K562 (cell line): ENCODE results near the gene NTSR1. TPM values are rescaled to one million over a fixed set of nuclear protein-coding genes. Genes with fewer than 3 reads are reported as not detected.

Source experiments
- ASH1L ChIP-seq: fragments of 450-650 bp; IDR thresholded peaks from 2 replicates; pipeline ENCODE4 v1.6.1; 2018; ENCODE audit warnings: borderline replicate concordance, mild to moderate bottlenecking, low read depth; ENCODE audit not compliant: partially characterized antibody
- BHLHE40 ChIP-seq: IDR thresholded peaks from 2 replicates; pipeline ENCODE4 v1.6.1; 2011; ENCODE audit warnings: low read length, improper control_type of control experiment
- C11orf30 ChIP-seq: fragments of 450-650 bp; IDR thresholded peaks from 2 replicates; pipeline ENCODE4 v1.6.1; 2016; ENCODE audit warnings: low read depth, mild to moderate bottlenecking
- CC2D1A ChIP-seq: fragments of 450-650 bp; IDR thresholded peaks from 2 replicates; pipeline ENCODE4 v1.6.1; 2017; ENCODE audit warnings: mild to moderate bottlenecking
- CHCHD3 ChIP-seq: fragments of 250-450 bp; sonication (Bioruptor Pico); IDR thresholded peaks from 2 replicates; pipeline ENCODE4 v2.1.2; 2022; ENCODE audit warnings: mild to moderate bottlenecking
- DIDO1 ChIP-seq: fragments of 450-650 bp; IDR thresholded peaks from 2 replicates; pipeline ENCODE4 v1.6.1; 2016; ENCODE audit warnings: low read depth, missing biosample characterization, missing genetic modification characterization
- FOXP1 ChIP-seq: sonication (generic); formaldehyde crosslinking; IDR thresholded peaks from 2 replicates; pipeline ENCODE4 v1.8.0; 2022; ENCODE audit warnings: mild to moderate bottlenecking, missing genetic modification reagents
- LARP7 ChIP-seq: fragments of 450-650 bp; IDR thresholded peaks from 2 replicates; pipeline ENCODE4 v1.6.1; 2016
- NELFE ChIP-seq: IDR thresholded peaks from 2 replicates; pipeline ENCODE4 v1.6.1; 2011; ENCODE audit warnings: mild to moderate bottlenecking; ENCODE audit not compliant: insufficient read depth, insufficient read length
- POU5F1 ChIP-seq: fragments of 150-350 bp; IDR thresholded peaks from 2 replicates; pipeline ENCODE4 v1.6.1; 2014; ENCODE audit warnings: borderline replicate concordance, low read length, low read depth, mild to moderate bottlenecking; ENCODE audit not compliant: partially characterized antibody
- SAFB ChIP-seq: fragments of 200-400 bp; formaldehyde crosslinking; IDR thresholded peaks from 2 replicates; pipeline ENCODE4 v1.6.1; 2017; ENCODE audit warnings: low read depth, low read length, borderline replicate concordance
- SIX5 ChIP-seq, 2 experiments: IDR thresholded peaks; 2 replicates each; pipeline ENCODE4 v1.6.1; 2011; ENCODE audit warnings: low read length in 2 of 2, borderline replicate concordance in 1 of 2, low read depth in 1 of 2, mild to moderate bottlenecking in 1 of 2, moderate library complexity in 1 of 2; ENCODE audit not compliant: insufficient read depth in 1 of 2
- SPI1 ChIP-seq: IDR thresholded peaks from 2 replicates; pipeline ENCODE4 v1.6.1; 2011; ENCODE audit warnings: low read depth, low read length, control low read depth, borderline replicate concordance
- STAT5A ChIP-seq: IDR thresholded peaks from 2 replicates; pipeline ENCODE4 v1.6.1; 2012; ENCODE audit warnings: low read length, inconsistent platforms, borderline replicate concordance
- TARDBP ChIP-seq: fragments of 450-650 bp; IDR thresholded peaks from 2 replicates; pipeline ENCODE4 v1.6.1; 2016
- U2AF2 ChIP-seq: fragments of 200-400 bp; formaldehyde crosslinking; optimal IDR thresholded peaks from 2 replicates; pipeline ENCODE3; 2017; ENCODE audit warnings: low read depth, mild to moderate bottlenecking, low read length
- ZNF347 ChIP-seq: fragments of 450-650 bp; formaldehyde crosslinking; IDR thresholded peaks from 2 replicates; pipeline ENCODE4 v1.4.0; 2020; ENCODE audit warnings: low read depth, mild to moderate bottlenecking, moderate library complexity
- ZNF589 ChIP-seq: fragments of 200-800 bp; sonication (Bioruptor generic); IDR thresholded peaks from 2 replicates; pipeline ENCODE4 v1.6.1; 2016; ENCODE audit warnings: low read depth, missing genetic modification characterization, missing compliant biosample characterization
- ZNF79 ChIP-seq: fragments of 250-450 bp; sonication (Bioruptor Pico); IDR thresholded peaks from 2 replicates; pipeline ENCODE4 v1.4.0; 2020; ENCODE audit warnings: low read depth, mild to moderate bottlenecking, moderate library complexity
- polyA plus RNA-seq, 8 experiments: library from polyadenylated mRNA; depleted of rRNA in 4 of 8; stranded (reverse) in 5 of 8; unstranded in 3 of 8; fragments of >200 nt; fragmentation: Nextera tagmentation in 2 of 8; fragmentation: Illumina TruSeq in 1 of 8; extraction: Ambion mirVana in 2 of 8; extraction: Trizol in 1 of 8; gene quantifications; 2 replicates each; pipeline versions ENCODE4 v1.2.1 to v1.2.3, GENCODE V29; 2011 to 2014; ENCODE audit warnings: inconsistent platforms in 1 of 8, missing spikeins in 1 of 8
- total RNA-seq, 7 experiments: library from RNA; depleted of rRNA in 6 of 7; stranded (reverse); fragments of >200 nt in 6 of 7; fragmentation: Illumina TruSeq in 2 of 7; extraction: Trizol in 2 of 7; gene quantifications; 2 replicates each; pipeline versions ENCODE4 v1.2.1 to v1.2.3, GENCODE V29; 2011 to 2021; ENCODE audit warnings: low replicate concordance in 1 of 7
- TF ChIP-seq, protein P1 (sequence below): IDR thresholded peaks from 2 replicates; pipeline ENCODE4 v1.6.1; 2014; ENCODE audit warnings: antibody characterized with exemption
- TF ChIP-seq, protein P2 (sequence below): fragments of 450-650 bp; formaldehyde crosslinking; IDR thresholded peaks from 2 replicates; pipeline ENCODE4 v1.4.0; 2020; ENCODE audit warnings: mild to moderate bottlenecking, moderate library complexity
- TF ChIP-seq, protein P3 (sequence below): IDR thresholded peaks from 2 replicates; pipeline ENCODE4 v1.6.1; 2016; ENCODE audit warnings: missing genetic modification characterization, missing compliant biosample characterization

Gene NTSR1
- total and polyA plus RNA-seq, 9 of the 15 experiments (the other 6 are each of a cell fraction or from before 2014, with no cell fraction given), result 0.04 to 0.40 (median 0.13) TPM; not detected in 3

DNA sequence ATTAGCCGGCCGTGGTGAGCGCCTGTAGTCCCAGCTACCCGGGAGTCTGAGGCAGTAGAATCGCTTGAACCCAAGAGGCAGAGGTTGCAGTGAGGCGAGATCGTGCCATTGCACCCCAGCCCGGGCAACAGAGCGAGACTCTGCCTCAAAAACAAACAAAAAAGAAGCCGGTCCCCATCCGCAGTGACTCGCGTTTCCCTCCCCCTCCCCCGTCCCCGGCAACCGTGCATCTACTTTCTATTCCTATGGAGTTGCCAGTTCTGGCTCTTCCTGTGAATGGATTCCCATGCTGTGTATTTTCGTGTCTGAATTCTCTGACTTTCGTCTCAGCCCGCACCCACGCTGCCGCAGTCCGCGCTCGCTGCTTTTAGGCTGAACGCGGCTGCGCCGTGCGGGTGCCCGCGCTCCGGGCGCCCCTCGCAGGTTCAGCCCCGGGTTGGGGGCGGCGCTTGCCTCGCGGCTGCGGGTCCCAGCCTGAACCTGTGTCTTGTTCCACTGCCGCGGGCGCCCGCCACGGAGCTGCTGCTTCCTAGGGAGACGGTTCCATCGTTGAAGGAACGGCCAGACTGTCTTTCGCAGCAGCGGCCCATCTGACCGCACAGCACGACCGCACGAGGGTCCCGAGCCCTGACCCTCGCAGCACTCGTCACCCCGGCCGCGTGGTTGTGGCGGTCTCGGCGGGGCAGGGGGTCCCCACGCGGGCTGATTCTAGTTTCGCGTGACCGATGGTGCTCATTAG lies 86.6 kb downstream of the NTSR1 start (continued):
- TF ChIP-seq SAFB, result peak; percentile 88
- TF ChIP-seq ZNF589 (CRISPR knock-in tag), result 0 out of 2 replicates have a peak, but pooled peaks have one; percentile 39
- TF ChIP-seq ASH1L, result no peak
- TF ChIP-seq SIX5 (IDR thresholded peaks at IDR 0.05; ENCODE audit: borderline replicate concordance in 1 of 2, insufficient read depth in 1 of 2, low read depth in 1 of 2, low read length in 2 of 2), result no peak
- TF ChIP-seq, protein P1, sequence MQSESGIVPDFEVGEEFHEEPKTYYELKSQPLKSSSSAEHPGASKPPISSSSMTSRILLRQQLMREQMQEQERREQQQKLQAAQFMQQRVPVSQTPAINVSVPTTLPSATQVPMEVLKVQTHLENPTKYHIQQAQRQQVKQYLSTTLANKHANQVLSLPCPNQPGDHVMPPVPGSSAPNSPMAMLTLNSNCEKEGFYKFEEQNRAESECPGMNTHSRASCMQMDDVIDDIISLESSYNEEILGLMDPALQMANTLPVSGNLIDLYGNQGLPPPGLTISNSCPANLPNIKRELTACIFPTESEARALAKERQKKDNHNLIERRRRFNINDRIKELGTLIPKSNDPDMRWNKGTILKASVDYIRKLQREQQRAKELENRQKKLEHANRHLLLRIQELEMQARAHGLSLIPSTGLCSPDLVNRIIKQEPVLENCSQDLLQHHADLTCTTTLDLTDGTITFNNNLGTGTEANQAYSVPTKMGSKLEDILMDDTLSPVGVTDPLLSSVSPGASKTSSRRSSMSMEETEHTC, result 0 out of 2 replicates have a peak, but pooled peaks have one; percentile 46
- TF ChIP-seq POU5F1, result no peak
- no peak for TF ChIP-seq CC2D1A
- TF ChIP-seq ZNF347 (CRISPR knock-in tag), result no peak
- no peak for TF ChIP-seq DIDO1
- no peak for TF ChIP-seq FOXP1 (CRISPR knock-in tag)
- TF ChIP-seq, protein P2, sequence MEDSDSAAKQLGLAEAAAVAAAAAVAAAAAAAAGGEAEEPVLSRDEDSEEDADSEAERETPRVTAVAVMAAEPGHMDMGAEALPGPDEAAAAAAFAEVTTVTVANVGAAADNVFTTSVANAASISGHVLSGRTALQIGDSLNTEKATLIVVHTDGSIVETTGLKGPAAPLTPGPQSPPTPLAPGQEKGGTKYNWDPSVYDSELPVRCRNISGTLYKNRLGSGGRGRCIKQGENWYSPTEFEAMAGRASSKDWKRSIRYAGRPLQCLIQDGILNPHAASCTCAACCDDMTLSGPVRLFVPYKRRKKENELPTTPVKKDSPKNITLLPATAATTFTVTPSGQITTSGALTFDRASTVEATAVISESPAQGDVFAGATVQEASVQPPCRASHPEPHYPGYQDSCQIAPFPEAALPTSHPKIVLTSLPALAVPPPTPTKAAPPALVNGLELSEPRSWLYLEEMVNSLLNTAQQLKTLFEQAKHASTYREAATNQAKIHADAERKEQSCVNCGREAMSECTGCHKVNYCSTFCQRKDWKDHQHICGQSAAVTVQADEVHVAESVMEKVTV (CRISPR knock-in tag), result no peak
- no peak for TF ChIP-seq NELFE
- TF ChIP-seq C11orf30, result no peak
- no peak for TF ChIP-seq TARDBP
- no peak for TF ChIP-seq SPI1
- no peak; the same call in 1 of the 2 replicates for TF ChIP-seq BHLHE40
- TF ChIP-seq, protein P3, sequence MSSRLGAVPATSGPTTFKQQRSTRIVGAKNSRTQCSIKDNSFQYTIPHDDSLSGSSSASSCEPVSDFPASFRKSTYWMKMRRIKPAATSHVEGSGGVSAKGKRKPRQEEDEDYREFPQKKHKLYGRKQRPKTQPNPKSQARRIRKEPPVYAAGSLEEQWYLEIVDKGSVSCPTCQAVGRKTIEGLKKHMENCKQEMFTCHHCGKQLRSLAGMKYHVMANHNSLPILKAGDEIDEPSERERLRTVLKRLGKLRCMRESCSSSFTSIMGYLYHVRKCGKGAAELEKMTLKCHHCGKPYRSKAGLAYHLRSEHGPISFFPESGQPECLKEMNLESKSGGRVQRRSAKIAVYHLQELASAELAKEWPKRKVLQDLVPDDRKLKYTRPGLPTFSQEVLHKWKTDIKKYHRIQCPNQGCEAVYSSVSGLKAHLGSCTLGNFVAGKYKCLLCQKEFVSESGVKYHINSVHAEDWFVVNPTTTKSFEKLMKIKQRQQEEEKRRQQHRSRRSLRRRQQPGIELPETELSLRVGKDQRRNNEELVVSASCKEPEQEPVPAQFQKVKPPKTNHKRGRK, result no peak
- no peak for TF ChIP-seq ZNF79 (CRISPR knock-in tag)
- TF ChIP-seq STAT5A, result no peak
- no peak for TF ChIP-seq CHCHD3 (CRISPR knock-in tag)
- no peak for TF ChIP-seq U2AF2
- no peak for TF ChIP-seq LARP7
